Measurements from ENCODE around the gene FBXO45.

GRCh38 chr3:196519718-196520082 lies 48.8 kb upstream of the FBXO45 start:
- TF ChIP-seq MXI1 (IDR thresholded peaks at IDR 0.05; ENCODE audit: borderline replicate concordance, low read depth, low read length) (no peak), CTCF (conservative IDR thresholded peaks at IDR 0.05; ENCODE audit: low read depth, low read length) (no peak), USF2 (IDR thresholded peaks at IDR 0.05; ENCODE audit: low read depth, low read length) (no peak), RCOR1 (IDR thresholded peaks at IDR 0.05; ENCODE audit: insufficient replicate concordance, low read length) (no peak), RAD21 (IDR thresholded peaks at IDR 0.05; ENCODE audit: low read length) (no peak), POLR2A (IDR thresholded peaks at IDR 0.05; ENCODE audit: low read depth, low read length) (no peak), MAFK (IDR thresholded peaks at IDR 0.05; ENCODE audit: low read depth, low read length) (no peak), ELK1 (IDR thresholded peaks at IDR 0.05; ENCODE audit: borderline replicate concordance, low read depth, low read length) (no peak), BHLHE40 (IDR thresholded peaks at IDR 0.05; ENCODE audit: low read depth, low read length) (no peak), MAZ (IDR thresholded peaks at IDR 0.05; ENCODE audit: borderline replicate concordance, low read depth, low read length) (no peak), FOS (IDR thresholded peaks at IDR 0.05; ENCODE audit: low read depth, low read length) (no peak)
